Adrenal gland (tissue), 5 donors: Measurements from ENCODE around the gene AGPS.

ENCODE experiments used
- POLR2A ChIP-seq, 2 donors: fragments of 450-650 bp; IDR thresholded peaks; one replicate each; pipeline ENCODE4 v1.6.1; 2017; ENCODE audit warnings: antibody characterized with exemption in 2 of 2, mild to moderate bottlenecking in 2 of 2, moderate library complexity in 1 of 2
- TF ChIP-seq, protein P1 (sequence below), 6 experiments: fragments of 450-650 bp in 4 of 6; fragments of 200-600 bp in 2 of 6; sonication (generic) in 1 of 6; IDR thresholded peaks; 1 replicate in 5 of 6; 2 replicates in 1 of 6; pipeline versions ENCODE4 v1.5.1 to v1.8.0; 2016 to 2021; ENCODE audit warnings: antibody characterized with exemption in 6 of 6, mild to moderate bottlenecking in 2 of 6, moderate library complexity in 1 of 6
- donor health status: DM: no; HTN: no; CAD: no.

DNA sequence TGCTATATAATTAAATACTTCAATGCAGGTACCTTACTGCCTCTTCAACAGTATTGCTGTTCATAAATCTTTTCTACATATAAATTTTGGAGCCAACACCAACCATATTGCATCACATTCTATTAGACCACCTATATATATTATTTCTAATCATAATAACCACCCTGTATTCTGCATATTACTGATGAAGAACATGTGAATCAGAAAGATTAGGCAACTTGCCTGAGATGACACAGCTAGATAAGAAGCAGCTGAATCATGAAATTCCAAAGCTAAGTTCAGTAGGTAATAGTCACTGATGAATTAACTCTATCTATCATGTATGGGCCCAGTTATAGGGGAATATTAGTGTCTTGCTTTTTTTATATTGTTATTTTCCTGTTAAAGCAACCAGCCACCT lies 161.8 kb downstream of the AGPS start:
- TF ChIP-seq, protein P1, sequence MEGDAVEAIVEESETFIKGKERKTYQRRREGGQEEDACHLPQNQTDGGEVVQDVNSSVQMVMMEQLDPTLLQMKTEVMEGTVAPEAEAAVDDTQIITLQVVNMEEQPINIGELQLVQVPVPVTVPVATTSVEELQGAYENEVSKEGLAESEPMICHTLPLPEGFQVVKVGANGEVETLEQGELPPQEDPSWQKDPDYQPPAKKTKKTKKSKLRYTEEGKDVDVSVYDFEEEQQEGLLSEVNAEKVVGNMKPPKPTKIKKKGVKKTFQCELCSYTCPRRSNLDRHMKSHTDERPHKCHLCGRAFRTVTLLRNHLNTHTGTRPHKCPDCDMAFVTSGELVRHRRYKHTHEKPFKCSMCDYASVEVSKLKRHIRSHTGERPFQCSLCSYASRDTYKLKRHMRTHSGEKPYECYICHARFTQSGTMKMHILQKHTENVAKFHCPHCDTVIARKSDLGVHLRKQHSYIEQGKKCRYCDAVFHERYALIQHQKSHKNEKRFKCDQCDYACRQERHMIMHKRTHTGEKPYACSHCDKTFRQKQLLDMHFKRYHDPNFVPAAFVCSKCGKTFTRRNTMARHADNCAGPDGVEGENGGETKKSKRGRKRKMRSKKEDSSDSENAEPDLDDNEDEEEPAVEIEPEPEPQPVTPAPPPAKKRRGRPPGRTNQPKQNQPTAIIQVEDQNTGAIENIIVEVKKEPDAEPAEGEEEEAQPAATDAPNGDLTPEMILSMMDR (IDR thresholded peaks at IDR 0.05): no peak
- TF ChIP-seq POLR2A (IDR thresholded peaks at IDR 0.05): no peak
